Measurements from ENCODE around the gene SERINC5. TPM values are rescaled to one million over a fixed set of nuclear protein-coding genes. Genes with fewer than 3 reads are reported as not detected.

SERINC5 gene
- total RNA-seq, 2 donors from 2014 or later: 134 to 183 TPM

DNA sequence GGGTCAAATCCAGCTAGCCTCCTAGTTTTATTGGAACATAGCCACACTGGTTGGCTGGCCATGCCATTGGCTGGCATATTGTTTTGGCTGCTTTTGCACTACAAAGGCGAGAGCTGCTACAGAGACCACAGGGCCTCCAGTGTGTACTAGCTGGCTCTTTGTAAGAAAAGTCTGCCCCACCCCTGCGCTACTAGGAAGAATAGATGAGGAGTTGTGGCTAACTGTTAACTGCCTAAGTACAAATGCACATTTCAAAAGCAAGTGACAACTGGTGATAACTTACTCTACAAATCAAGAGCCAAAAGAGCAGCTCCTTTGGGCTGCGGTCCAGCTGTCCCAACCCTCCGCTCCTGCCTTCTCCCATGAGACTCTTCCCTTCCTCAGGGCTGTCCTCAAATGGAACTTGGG lies 63.9 kb downstream of the SERINC5 start:
- peak; percentile 82 for DNase-seq
- Histone ChIP-seq H3K27me3 (ENCODE audit: control insufficient read depth, insufficient read depth, low read length, poor library complexity, severe bottlenecking) (no peaks in the 10 kb centered on the region), H3K9ac (ENCODE audit: extremely low read depth, low read length, poor library complexity, severe bottlenecking) (no peak overlapping the region), H3K4me1 (ENCODE audit: control insufficient read depth, insufficient read depth, low read length) (peaks cover 12% of the 10 kb centered on the region), H3K36me3 (ENCODE audit: control insufficient read depth, insufficient read depth, low read length) (peaks cover 25% of the 10 kb centered on the region), H3K9me3 (ENCODE audit: control insufficient read depth, low read length) (no peaks in the 10 kb centered on the region), H3K27ac (ENCODE audit: low read depth, low read length) (peak overlapping the region; percentile 28), H3K4me3 (ENCODE audit: low read length) (no peak overlapping the region)
- no peaks in the 10 kb centered on the region for H3K27me3 Mint-ChIP-seq (ENCODE audit: insufficient read depth)
- peaks cover 11% of the 10 kb centered on the region for H3K36me3 Mint-ChIP-seq (ENCODE audit: low read depth)
- peaks cover 52% of the 10 kb centered on the region for H3K4me1 Mint-ChIP-seq
- no peak overlapping the region for H3K27ac Mint-ChIP-seq
- no peak overlapping the region for H3K4me3 Mint-ChIP-seq
- TF ChIP-seq, protein P1, sequence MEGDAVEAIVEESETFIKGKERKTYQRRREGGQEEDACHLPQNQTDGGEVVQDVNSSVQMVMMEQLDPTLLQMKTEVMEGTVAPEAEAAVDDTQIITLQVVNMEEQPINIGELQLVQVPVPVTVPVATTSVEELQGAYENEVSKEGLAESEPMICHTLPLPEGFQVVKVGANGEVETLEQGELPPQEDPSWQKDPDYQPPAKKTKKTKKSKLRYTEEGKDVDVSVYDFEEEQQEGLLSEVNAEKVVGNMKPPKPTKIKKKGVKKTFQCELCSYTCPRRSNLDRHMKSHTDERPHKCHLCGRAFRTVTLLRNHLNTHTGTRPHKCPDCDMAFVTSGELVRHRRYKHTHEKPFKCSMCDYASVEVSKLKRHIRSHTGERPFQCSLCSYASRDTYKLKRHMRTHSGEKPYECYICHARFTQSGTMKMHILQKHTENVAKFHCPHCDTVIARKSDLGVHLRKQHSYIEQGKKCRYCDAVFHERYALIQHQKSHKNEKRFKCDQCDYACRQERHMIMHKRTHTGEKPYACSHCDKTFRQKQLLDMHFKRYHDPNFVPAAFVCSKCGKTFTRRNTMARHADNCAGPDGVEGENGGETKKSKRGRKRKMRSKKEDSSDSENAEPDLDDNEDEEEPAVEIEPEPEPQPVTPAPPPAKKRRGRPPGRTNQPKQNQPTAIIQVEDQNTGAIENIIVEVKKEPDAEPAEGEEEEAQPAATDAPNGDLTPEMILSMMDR (conservative IDR thresholded peaks at IDR 0.05): no peak
- 66 to 67% methylated on average over 2 to 4 of the region's 4 CpGs for WGBS, 2 experiments (ENCODE audit: insufficient coverage in 1 of 2, insufficient read length in 1 of 2)
- no peaks in the 10 kb centered on the region for H3K9me3 Mint-ChIP-seq

- H3K27me3 Mint-ChIP-seq (ENCODE audit: insufficient read depth): no peaks in the 10 kb centered on the region
- Histone ChIP-seq H3K9ac (ENCODE audit: extremely low read depth, low read length, poor library complexity, severe bottlenecking) (no peak overlapping the region), H3K9me3 (ENCODE audit: control insufficient read depth, low read length) (no peaks in the 10 kb centered on the region), H3K27ac (ENCODE audit: low read depth, low read length) (no peak overlapping the region), H3K4me1 (ENCODE audit: control insufficient read depth, insufficient read depth, low read length) (peaks cover 12% of the 10 kb centered on the region), H3K36me3 (ENCODE audit: control insufficient read depth, insufficient read depth, low read length) (peaks cover 23% of the 10 kb centered on the region), H3K27me3 (ENCODE audit: control insufficient read depth, insufficient read depth, low read length, poor library complexity, severe bottlenecking) (no peaks in the 10 kb centered on the region), H3K4me3 (ENCODE audit: low read length) (no peak overlapping the region)
- H3K4me3 Mint-ChIP-seq: no peak overlapping the region
- peak; percentile 26 for DNase-seq
- TF ChIP-seq, protein P1 (conservative IDR thresholded peaks at IDR 0.05): no peak
- 90% methylated on average over 4 of the region's 4 CpGs; no CpG with 5 or more reads in 1 of the 2 experiments for WGBS, 2 experiments (ENCODE audit: insufficient coverage in 1 of 2, insufficient read length in 1 of 2)
- peaks cover 12% of the 10 kb centered on the region for H3K36me3 Mint-ChIP-seq (ENCODE audit: low read depth)
- peaks cover 54% of the 10 kb centered on the region for H3K4me1 Mint-ChIP-seq
- no peak overlapping the region for H3K27ac Mint-ChIP-seq
- H3K9me3 Mint-ChIP-seq: no peaks in the 10 kb centered on the region
Measured at GRCh38 chr5:80191397-80191796, 64.5 kb downstream of the SERINC5 start.

DNA sequence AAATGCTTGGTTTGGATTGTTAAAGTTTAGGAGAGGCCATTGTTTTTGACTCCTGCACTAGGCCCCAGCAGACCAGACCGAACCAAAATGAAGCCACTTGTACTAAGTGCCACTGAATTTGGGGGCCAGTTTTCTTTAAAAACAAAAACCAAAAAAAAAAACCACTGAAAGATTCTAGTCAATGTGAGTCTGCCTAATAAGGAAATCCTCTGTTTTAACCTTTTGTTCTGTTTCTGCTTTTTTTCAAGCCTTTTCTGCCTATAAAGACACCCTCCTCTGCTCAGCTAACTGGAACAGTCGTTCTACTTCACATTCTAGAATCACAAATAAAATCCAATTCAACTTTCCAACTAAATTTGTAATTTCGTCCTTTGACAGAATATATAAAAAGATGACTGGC lies 64.9 kb downstream of the SERINC5 start:
- Histone ChIP-seq H3K4me3 (ENCODE audit: low read length) (no peak overlapping the region), H3K4me1 (ENCODE audit: control insufficient read depth, insufficient read depth, low read length) (peaks cover 12% of the 10 kb centered on the region), H3K27ac (ENCODE audit: low read depth, low read length) (no peak overlapping the region), H3K36me3 (ENCODE audit: control insufficient read depth, insufficient read depth, low read length) (peaks cover 18% of the 10 kb centered on the region), H3K9ac (ENCODE audit: extremely low read depth, low read length, poor library complexity, severe bottlenecking) (no peak overlapping the region), H3K27me3 (ENCODE audit: control insufficient read depth, insufficient read depth, low read length, poor library complexity, severe bottlenecking) (no peaks in the 10 kb centered on the region), H3K9me3 (ENCODE audit: control insufficient read depth, low read length) (no peaks in the 10 kb centered on the region)
- WGBS, 2 experiments (ENCODE audit: insufficient coverage in 1 of 2, insufficient read length in 1 of 2): 83 to 90% methylated on average over 2 to 3 of the region's 3 CpGs
- Mint-ChIP-seq H3K9me3 (no peaks in the 10 kb centered on the region), H3K36me3 (ENCODE audit: low read depth) (peaks cover 9% of the 10 kb centered on the region), H3K4me3 (no peak overlapping the region), H3K27me3 (ENCODE audit: insufficient read depth) (no peaks in the 10 kb centered on the region), H3K4me1 (peaks cover 56% of the 10 kb centered on the region), H3K27ac (no peak overlapping the region)
- TF ChIP-seq, protein P1 (conservative IDR thresholded peaks at IDR 0.05): no peak
- no peak for DNase-seq

Measured in endodermal cell (in vitro differentiated cells).